Karpas-422 (cell line): Measurements from ENCODE around the gene PRODH2. TPM values are rescaled to one million over a fixed set of nuclear protein-coding genes. Genes with fewer than 3 reads are reported as not detected.

Experiments
- DNase-seq: peaks from one replicate; pipeline ENCODE4 v3.0.0-alpha.2; 2015
- H2AFZ ChIP-seq: fragments of 200-600 bp; sonication (generic); 2 replicates; pipeline ENCODE4 v1.6.1; 2014; ENCODE audit warnings: antibody characterized with exemption, low read length, mixed read lengths
- H3K27ac ChIP-seq: fragments of 200-600 bp; sonication (generic); 2 replicates; pipeline ENCODE4 v1.5.1; 2014; ENCODE audit warnings: mild to moderate bottlenecking, low read length, moderate library complexity
- H3K27me3 ChIP-seq: fragments of 200-600 bp; sonication (generic); 2 replicates; pipeline ENCODE4 v1.6.1; 2014; ENCODE audit warnings: low read length, mixed read lengths
- H3K36me3 ChIP-seq: fragments of 200-600 bp; sonication (generic); 2 replicates; pipeline ENCODE4 v1.6.1; 2014; ENCODE audit warnings: low read length, mixed read lengths; ENCODE audit not compliant: insufficient read depth
- H3K4me1 ChIP-seq: fragments of 200-600 bp; sonication (generic); 2 replicates; pipeline ENCODE4 v1.6.1; 2014; ENCODE audit warnings: mild to moderate bottlenecking, low read length, mixed read lengths
- H3K4me2 ChIP-seq: fragments of 200-600 bp; sonication (generic); 2 replicates; pipeline ENCODE4 v1.6.1; 2014; ENCODE audit warnings: low read length, low read depth, mild to moderate bottlenecking; ENCODE audit not compliant: poor library complexity, severe bottlenecking
- H3K4me3 ChIP-seq: fragments of 200-600 bp; sonication (generic); 2 replicates; pipeline ENCODE4 v1.5.1; 2014; ENCODE audit warnings: mild to moderate bottlenecking, antibody characterized with exemption, low read length, mixed read lengths
- H3K79me2 ChIP-seq: fragments of 200-600 bp; sonication (generic); 2 replicates; pipeline ENCODE4 v1.6.1; 2014; ENCODE audit warnings: mild to moderate bottlenecking, low read length, mixed read lengths
- H3K9ac ChIP-seq: fragments of 200-600 bp; sonication (generic); 2 replicates; pipeline ENCODE4 v1.6.0; 2014; ENCODE audit warnings: low read length
- H3K9me2 ChIP-seq: fragments of 200-600 bp; sonication (generic), shearing (Covaris generic); replicated peaks from 2 replicates; pipeline ENCODE4 v1.6.0; 2014; ENCODE audit warnings: mild to moderate bottlenecking, low read length, moderate library complexity; ENCODE audit not compliant: insufficient read depth
- H3K9me3 ChIP-seq: fragments of 300-700, 200-600 bp; sonication (generic); 2 replicates; pipeline ENCODE4 v1.6.1; 2014; ENCODE audit warnings: low read length, mixed read lengths
- H4K20me1 ChIP-seq: fragments of 200-600 bp; sonication (generic); 2 replicates; pipeline ENCODE4 v1.6.1; 2014; ENCODE audit warnings: mild to moderate bottlenecking, antibody characterized with exemption, low read length, low read depth; ENCODE audit not compliant: insufficient read depth
- total RNA-seq: library from RNA; depleted of rRNA; stranded (reverse); fragments of >200 nt; shearing (Covaris generic); gene quantifications from 2 replicates; pipeline ENCODE4 v1.2.3, GENCODE V29; 2014; ENCODE audit warnings: low replicate concordance

PRODH2 gene
- total RNA-seq, 1 experiment from 2014 or later = not detected

GRCh38 chr19:35789978-35790944, 22.4 kb downstream of the PRODH2 start:
- Histone ChIP-seq H3K4me3 (no peak overlapping the region), H4K20me1 (no peaks in the 10 kb centered on the region), H3K27ac (no peak overlapping the region), H3K9me3 (no peaks in the 10 kb centered on the region), H3K9ac (no peak overlapping the region), H2AFZ (no peak overlapping the region), H3K4me2 (no peak overlapping the region), H3K79me2 (no peaks in the 10 kb centered on the region), H3K4me1 (no peaks in the 10 kb centered on the region), H3K27me3 (no peaks in the 10 kb centered on the region), H3K9me2 (no peaks in the 10 kb centered on the region), H3K36me3 (no peaks in the 10 kb centered on the region)
- DNase-seq = no peak

DNA sequence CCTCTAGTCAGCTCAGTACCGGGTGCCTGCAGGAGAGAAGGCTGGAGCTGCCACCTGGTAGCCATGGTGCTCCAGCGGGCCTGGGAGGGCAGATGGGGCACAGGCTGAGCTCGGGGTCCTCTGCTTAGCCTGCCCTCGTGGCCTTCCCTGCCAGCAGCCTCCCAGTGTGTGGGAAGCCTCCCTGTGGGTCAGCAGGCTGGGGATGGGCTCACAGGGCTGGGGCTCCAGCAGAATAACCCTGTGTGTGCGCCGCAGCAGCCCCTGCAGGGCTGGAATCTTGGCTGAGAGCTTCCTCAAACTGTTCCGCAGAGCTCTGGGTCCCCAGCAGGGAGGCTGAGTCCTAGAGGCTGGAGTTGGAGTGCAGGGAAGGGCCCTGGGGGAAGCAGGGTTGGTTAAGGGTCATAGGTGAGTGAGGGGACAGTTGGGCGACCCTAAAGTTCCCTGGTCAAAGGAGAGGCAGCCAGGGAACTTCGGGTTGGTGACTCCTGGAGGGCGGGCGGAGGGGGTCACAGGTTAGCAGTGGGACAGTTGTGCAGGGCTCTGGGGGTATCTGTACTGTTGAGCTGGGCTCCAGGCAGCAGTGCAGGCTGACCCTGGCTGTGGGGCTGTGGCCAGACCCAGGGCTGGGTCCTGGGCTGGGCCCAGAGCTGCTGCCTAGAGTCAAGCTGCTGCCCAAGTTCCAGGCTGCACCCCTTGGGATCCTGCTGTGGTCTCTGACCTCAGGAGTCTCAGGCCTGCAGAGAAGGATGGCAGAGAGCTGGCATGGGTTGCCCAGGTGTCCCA, 23.3 kb downstream of the PRODH2 start:
- H3K27me3 ChIP-seq = no peaks in the 10 kb centered on the region
- no peak for DNase-seq
- no peak overlapping the region for H3K9ac ChIP-seq
- no peak overlapping the region for H3K27ac ChIP-seq
- no peaks in the 10 kb centered on the region for H4K20me1 ChIP-seq
- no peaks in the 10 kb centered on the region for H3K36me3 ChIP-seq
- no peaks in the 10 kb centered on the region for H3K9me3 ChIP-seq
- no peaks in the 10 kb centered on the region for H3K9me2 ChIP-seq
- H3K4me2 ChIP-seq = no peak overlapping the region
- H3K79me2 ChIP-seq = no peaks in the 10 kb centered on the region
- H3K4me1 ChIP-seq = no peaks in the 10 kb centered on the region
- H3K4me3 ChIP-seq = no peak overlapping the region
- H2AFZ ChIP-seq = no peak overlapping the region

DNA sequence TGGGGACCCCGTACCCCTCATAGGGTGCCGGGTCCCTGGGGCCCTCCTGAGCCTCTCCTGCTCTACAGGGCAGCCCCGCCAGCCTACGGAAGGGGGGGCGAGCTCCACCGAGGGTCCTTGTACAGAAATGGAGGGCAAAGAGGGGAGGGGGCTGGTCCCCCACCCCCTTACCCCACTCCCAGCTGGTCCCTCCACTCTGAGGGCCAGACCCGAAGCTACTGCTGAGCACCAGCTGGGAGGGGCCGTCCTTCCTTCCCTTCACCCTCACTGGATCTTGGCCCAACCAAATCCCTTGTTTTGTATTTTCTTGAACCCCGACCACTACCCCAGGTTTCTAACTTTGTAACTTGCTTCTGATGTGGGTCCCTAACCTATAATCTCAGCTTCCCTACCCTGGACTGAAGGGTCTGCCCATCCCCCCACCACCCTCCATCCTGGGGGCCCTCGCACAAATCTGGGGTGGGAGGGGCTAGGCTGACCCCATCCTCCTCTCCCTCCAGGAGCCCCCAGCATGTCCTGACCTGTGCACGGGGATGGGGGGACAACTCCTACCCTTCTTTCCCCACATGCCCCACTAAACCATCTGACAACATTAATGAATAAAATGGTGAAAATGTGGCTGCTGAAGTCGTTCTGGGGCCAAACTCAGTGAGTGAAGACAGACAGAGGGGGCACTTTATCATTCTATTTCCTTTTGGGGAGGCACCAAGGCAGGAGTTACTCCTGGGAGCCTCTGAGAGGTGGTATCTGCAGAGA, 24.3 kb downstream of the PRODH2 start:
- Histone ChIP-seq H2AFZ (no peak overlapping the region), H3K9ac (no peak overlapping the region), H3K9me3 (no peaks in the 10 kb centered on the region), H3K36me3 (no peaks in the 10 kb centered on the region), H3K79me2 (no peaks in the 10 kb centered on the region), H3K4me3 (no peak overlapping the region), H3K4me2 (no peak overlapping the region), H3K4me1 (no peaks in the 10 kb centered on the region), H3K27ac (no peak overlapping the region), H3K27me3 (no peaks in the 10 kb centered on the region), H4K20me1 (no peaks in the 10 kb centered on the region), H3K9me2 (no peaks in the 10 kb centered on the region)
- no peak for DNase-seq

DNA sequence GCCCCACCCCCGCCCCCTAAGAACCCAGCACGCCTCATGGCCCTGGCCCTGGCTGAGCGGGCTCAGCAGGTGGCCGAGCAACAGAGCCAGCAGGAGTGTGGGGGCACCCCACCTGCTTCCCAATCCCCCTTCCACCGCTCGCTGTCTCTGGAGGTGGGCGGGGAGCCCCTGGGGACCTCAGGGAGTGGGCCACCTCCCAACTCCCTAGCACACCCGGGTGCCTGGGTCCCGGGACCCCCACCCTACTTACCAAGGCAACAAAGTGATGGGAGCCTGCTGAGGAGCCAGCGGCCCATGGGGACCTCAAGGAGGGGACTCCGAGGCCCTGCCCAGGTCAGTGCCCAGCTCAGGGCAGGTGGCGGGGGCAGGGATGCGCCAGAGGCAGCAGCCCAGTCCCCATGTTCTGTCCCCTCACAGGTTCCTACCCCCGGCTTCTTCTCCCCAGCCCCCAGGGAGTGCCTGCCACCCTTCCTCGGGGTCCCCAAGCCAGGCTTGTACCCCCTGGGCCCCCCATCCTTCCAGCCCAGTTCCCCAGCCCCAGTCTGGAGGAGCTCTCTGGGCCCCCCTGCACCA, 25.3 kb downstream of the PRODH2 start:
- no peaks in the 10 kb centered on the region for H3K9me2 ChIP-seq
- no peaks in the 10 kb centered on the region for H3K79me2 ChIP-seq
- no peak for DNase-seq
- no peak overlapping the region for H3K27ac ChIP-seq
- no peaks in the 10 kb centered on the region for H3K36me3 ChIP-seq
- no peak overlapping the region for H3K4me2 ChIP-seq
- H3K4me1 ChIP-seq = no peaks in the 10 kb centered on the region
- H4K20me1 ChIP-seq = no peaks in the 10 kb centered on the region
- H2AFZ ChIP-seq = no peak overlapping the region
- H3K27me3 ChIP-seq = no peaks in the 10 kb centered on the region
- no peaks in the 10 kb centered on the region for H3K9me3 ChIP-seq
- H3K4me3 ChIP-seq = no peak overlapping the region
- no peak overlapping the region for H3K9ac ChIP-seq

GRCh38 chr19:35786299-35787160, 26.1 kb downstream of the PRODH2 start:
- H3K4me3 ChIP-seq = no peak overlapping the region
- H3K4me1 ChIP-seq = no peaks in the 10 kb centered on the region
- H3K27ac ChIP-seq = no peak overlapping the region
- no peak overlapping the region for H3K9ac ChIP-seq
- H2AFZ ChIP-seq = no peak overlapping the region
- no peaks in the 10 kb centered on the region for H3K36me3 ChIP-seq
- no peak overlapping the region for H3K4me2 ChIP-seq
- no peaks in the 10 kb centered on the region for H3K27me3 ChIP-seq
- no peaks in the 10 kb centered on the region for H3K9me3 ChIP-seq
- no peaks in the 10 kb centered on the region for H3K79me2 ChIP-seq
- no peaks in the 10 kb centered on the region for H3K9me2 ChIP-seq
- DNase-seq = no peak
- no peaks in the 10 kb centered on the region for H4K20me1 ChIP-seq

DNA sequence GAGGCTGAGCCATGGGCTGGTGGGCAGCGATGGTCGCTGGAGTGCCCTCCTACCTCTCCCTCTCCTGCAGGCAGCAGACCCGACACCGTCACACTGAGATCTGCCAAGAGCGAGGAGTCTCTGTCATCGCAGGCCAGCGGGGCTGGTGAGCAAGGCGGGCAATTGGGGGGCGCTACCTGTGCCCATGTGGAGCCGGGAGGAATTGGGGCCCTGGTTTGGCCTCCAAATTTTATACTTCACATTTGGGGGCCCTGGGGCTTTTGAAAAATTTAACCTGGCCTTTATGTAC, 27.4 kb downstream of the PRODH2 start:
- Histone ChIP-seq H2AFZ (no peak overlapping the region), H3K9ac (no peak overlapping the region), H3K79me2 (no peaks in the 10 kb centered on the region), H3K9me2 (no peaks in the 10 kb centered on the region), H3K9me3 (no peaks in the 10 kb centered on the region), H4K20me1 (no peaks in the 10 kb centered on the region), H3K27me3 (no peaks in the 10 kb centered on the region), H3K4me1 (no peaks in the 10 kb centered on the region), H3K27ac (no peak overlapping the region), H3K36me3 (no peaks in the 10 kb centered on the region), H3K4me2 (no peak overlapping the region), H3K4me3 (no peak overlapping the region)
- no peak for DNase-seq

GRCh38 chr19:35784503-35785338, 27.9 kb downstream of the PRODH2 start:
- no peaks in the 10 kb centered on the region for H3K9me3 ChIP-seq
- H3K4me3 ChIP-seq = no peak overlapping the region
- no peak overlapping the region for H3K4me2 ChIP-seq
- H2AFZ ChIP-seq = no peak overlapping the region
- no peaks in the 10 kb centered on the region for H3K27me3 ChIP-seq
- H3K9me2 ChIP-seq = no peaks in the 10 kb centered on the region
- DNase-seq = no peak
- no peaks in the 10 kb centered on the region for H3K36me3 ChIP-seq
- H3K27ac ChIP-seq = no peak overlapping the region
- no peaks in the 10 kb centered on the region for H3K4me1 ChIP-seq
- H4K20me1 ChIP-seq = no peaks in the 10 kb centered on the region
- no peak overlapping the region for H3K9ac ChIP-seq
- H3K79me2 ChIP-seq = no peaks in the 10 kb centered on the region
